GM19395 (cell line): ENCODE results near the gene TARP.
A peak's percentile ranks its signal among the peaks of the same experiment; 100 is the strongest.

Experiments
- ATAC-seq: cut with Tn5 transposase; IDR thresholded peaks from one replicate; pipeline ENCODE4 v1.9.1; 2021; ENCODE audit warnings: mild to moderate bottlenecking, moderate library complexity; ENCODE audit not compliant: unreplicated experiment

Gene TARP

GRCh38 chr7:38273286-38273995, at the start of gene TARP:
Gene TARP, minus strand, starts transcription at chr7:38273636.
- no peak for ATAC-seq

DNA sequence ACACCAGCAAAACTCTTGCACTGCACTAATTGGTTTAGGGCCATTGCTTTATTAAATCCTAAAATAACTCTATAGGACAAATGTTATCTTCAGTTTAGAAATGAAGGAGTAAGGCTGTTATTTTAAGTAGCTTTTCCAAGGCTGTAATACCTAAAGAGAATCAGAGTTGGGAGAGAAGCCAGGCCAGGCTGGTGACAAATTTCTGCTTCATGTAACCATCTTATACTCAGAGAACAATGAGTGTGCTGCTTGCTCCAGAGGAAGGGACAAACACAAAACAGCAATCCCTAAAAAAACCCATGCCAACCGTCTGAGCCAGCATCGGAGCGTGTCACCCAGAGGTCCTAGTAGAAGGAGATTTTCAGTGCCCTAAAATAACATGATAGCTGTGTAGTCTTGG, 49.7 kb upstream of the TARP start:
- no peak for ATAC-seq

GRCh38 chr7:38322461-38322860, 49.0 kb upstream of the TARP start:
- no peak for ATAC-seq

DNA sequence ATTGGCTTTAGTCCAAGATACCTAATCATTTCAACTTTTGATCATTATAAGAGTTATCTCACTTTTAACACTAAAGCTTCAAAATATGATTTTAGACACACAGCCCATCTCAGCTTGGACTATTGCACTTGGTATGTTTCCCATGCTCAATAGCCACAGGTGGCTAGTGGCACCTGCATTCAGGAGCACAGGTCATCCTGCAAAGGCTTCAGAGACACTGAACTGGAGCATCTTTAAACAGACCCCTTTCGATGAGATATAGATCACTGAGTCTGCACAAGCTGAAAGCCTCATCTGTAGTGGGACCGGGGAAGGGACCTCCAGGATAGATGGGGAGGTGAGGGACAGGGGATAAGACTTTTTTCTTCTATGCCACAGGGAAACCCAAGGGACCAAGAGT, 48.5 kb upstream of the TARP start:
- no peak for ATAC-seq

GRCh38 chr7:38321515-38321944, 48.1 kb upstream of the TARP start:
- no peak for ATAC-seq

GRCh38 chr7:38321050-38321449, 47.6 kb upstream of the TARP start:
- ATAC-seq, result no peak

- ATAC-seq, result no peak
These were observed 46.4 kb upstream of the TARP start for GRCh38 chr7:38319873-38320272.

GRCh38 chr7:38318803-38319416, 45.5 kb upstream of the TARP start:
- ATAC-seq, result peak; percentile 74

- no peak for ATAC-seq
These were observed 44.8 kb upstream of the TARP start for GRCh38 chr7:38318241-38318640.

DNA sequence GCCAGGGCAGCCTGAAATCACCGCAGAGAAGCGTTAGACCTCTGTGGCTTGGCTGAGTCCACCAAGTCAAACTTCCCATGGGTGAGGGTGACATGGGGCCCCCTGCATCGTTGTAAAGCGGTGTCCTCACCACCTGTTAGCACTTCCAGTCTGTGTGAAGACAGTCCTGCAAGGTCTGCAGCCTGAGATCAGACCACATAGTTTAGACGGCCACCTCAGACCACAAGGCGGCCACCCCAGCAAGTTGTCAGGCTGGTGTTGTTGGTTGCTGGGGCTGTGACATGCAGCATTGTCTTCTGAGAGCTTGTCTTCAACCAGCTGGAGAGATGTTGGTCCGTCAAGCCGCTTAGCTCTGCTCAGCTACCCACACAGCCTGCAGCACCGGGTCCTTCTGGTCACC, 44.1 kb upstream of the TARP start:
- ATAC-seq, result no peak

DNA sequence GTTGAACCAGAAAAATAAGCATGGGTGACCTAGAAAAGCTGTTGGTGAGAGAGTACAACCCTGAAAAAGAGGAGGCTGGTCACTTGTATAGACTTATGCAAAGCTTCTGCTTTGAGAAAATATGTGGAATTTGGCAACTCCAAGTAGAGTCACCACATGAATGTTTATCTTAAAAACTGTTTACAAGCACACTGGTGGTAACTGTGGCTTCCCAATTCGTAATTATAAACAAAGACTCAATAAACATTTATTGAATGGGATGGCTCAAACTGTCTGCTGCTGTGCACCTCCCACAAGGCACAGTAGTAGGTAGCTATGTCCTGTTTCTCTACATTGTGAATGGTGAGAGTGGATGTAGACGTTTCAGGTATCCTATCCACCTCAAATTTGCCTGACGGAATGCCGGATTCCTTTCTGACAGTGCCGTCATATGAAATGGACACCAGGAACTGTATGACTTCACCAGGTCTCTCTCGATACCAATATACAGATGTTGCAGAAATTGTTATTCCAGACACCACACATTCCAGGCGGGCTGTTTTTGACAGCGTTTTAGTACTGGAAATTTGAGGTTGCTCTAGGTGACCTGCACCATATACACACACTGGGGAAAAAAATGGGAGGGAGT, 43.4 kb upstream of the TARP start:
- ATAC-seq, result no peak

DNA sequence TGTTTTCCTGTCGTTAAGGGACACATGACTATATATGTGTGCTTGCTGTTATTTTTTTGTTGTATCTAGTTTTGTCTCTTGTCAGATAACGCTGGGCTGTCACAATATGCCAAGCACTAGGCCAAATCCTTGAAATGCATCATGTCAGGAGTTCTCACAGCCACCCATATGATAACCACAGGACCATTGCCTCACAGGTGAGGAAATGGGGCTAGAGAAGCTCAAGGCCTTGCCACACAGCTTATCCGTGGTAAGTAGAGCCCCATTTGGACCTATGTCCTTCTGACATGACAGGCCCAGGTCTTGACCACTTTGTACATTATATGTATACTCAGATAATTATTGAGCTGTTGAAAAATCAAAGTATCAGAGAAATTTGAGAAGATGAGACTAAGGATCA, 42.0 kb upstream of the TARP start:
- ATAC-seq, result no peak

DNA sequence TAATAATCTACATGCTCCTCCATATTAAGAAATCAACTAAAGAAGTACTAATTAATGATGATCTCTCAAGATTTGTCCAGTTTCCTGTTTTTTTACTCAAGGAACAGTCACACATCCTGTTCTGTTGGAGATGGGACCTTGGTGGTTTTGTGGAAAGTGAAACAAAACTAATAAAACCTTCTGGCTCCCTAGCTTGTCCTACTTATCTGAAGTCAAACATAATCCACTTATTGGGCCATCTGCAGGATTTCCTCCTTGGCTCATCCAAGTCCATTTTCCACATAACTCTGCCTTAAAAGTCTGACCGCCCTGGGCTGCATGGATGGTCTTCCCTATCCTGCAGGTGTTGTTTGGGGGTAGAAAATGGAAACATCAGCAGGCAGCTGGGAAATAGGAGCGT, 39.4 kb upstream of the TARP start:
- no peak for ATAC-seq

DNA sequence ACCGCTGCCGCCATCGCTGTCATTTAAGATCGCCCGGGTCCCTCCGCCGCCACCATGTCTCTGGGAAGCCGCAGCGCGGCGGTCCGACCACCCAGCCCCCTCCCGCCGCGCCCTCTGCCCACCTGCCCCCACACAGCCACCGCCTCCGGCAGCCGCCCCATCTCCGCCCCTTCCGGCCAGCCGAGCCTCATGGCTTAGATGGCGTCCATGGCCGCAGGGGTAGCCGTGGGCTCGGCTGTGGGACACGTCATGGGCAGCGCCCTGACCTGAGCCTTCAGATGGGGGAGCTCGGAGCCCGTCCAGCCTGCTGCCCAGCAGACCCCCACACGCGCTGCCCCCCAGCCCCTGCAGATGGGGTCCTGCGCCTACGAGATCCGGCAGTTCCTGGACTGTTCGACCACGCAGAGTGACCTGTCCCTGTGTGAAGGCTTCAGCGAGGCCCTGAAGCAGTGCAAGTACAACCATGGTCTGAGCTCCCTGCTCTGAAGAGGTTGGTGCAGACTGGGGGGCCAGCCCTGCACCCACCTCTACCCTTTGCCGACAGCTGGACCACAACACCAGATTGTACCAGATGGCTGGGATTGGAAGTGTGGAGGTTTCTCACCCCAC, 38.0 kb upstream of the TARP start:
- peak; percentile 63 for ATAC-seq

DNA sequence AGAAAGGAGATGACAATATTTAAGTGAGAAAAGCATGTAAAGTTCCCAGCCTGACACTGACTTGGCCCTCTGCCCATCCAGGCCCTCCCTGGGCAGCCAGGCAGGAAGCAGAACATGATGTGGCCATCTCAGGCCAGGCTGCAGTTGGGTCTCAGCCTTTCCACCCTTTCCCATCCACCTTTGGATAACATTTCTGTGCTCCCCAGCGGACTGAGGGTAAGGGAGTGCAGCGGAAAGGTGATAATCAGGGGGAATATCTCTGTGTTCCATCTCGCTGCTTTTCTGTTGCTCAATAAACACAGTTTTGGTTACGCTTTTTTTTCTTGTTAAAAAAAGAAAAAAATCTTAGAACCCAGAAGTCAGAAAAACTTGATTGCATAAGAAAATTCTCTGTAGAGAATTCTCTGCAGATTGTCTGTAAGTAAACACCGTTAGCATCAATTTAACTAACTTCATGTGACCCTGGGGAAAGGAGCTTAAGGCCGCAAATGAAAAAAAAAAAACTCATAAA, 37.2 kb upstream of the TARP start:
- ATAC-seq, result no peak

DNA sequence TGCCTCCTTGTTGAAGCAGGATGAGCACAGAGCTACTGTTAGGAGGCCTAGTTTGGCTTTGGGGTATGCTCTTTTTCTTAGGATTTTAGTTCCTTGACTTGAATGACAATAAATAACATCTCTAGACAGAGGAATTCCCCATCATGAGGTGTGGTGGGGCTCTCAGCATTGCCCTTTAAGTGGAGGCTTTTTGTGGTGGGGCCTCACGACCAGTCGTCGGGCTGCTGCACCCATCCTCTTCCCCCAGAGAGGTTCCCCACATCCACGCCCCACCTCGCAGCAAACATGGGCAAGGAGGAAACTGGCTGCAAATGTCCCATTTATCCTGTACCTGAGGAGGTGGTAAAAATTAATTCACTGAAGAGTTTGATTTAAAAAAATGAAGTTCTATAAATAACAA, 36.1 kb upstream of the TARP start:
- no peak for ATAC-seq

- ATAC-seq, result no peak
These were observed 34.7 kb upstream of the TARP start for GRCh38 chr7:38308140-38308539.

DNA sequence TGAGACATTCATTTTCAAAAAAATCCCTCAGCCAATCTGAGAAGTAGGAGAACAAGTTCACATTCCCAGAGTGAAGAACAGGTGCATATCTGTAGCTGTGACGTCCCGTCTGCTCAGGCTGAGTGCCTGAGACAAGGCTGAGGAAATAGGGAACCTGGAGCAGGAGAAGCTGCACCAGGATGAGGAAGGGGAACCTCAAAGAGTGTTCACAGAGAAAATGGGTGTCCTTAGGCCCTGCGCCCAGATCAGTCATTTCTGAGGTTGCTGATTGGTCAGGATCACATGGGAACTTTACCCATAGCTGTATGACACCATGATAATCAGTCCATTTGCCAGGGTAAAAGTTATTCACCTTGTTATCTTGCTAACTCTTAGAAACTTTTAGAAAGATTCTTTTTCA, 34.2 kb upstream of the TARP start:
- ATAC-seq, result no peak

DNA sequence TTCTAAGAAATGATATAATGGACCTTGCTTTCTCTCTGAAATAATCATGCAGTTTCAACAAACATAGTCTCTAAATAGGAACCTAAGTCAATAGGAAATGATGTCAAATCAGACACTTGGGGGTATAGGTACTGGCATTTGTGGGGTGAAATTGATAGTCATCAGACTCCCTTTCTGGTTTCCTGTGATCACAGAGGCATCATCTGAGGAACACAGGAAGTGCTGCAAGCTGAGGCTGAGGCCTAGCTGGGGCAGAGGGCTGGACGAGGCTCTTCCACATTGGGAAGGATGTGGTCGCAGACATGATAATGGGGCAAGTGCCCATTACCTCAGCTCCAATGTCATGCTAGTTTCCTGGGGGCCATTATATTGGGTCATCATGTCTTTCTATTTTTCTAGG, 33.5 kb upstream of the TARP start:
- ATAC-seq, result no peak

- ATAC-seq, result no peak
These were observed 32.7 kb upstream of the TARP start for GRCh38 chr7:38306171-38306570.

DNA sequence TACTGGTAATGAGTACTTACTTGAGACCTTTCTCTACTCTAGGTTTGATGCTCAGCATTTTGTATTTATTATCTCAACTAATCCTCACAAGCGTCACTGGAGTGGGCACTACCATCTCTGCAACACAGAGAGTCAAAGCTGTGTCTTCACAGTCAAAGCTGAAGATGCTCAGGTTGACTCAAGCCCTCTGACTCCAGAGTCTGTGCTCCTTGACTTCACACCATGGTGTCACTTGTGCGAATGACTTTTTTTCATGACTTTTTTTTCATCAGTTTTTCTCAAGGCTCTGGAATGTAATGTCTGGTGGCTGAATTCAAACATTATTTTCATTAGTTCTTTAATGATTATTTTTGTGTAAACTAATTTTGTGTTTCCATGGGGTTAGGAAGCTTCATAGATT, 30.4 kb upstream of the TARP start:
- no peak for ATAC-seq

- ATAC-seq, result no peak
These were observed 26.7 kb upstream of the TARP start for GRCh38 chr7:38300175-38300574.
